RWPE1 (cell line): Measurements from ENCODE around the gene C20orf173.

Experiments
- CTCF ChIA-PET: fragments of 350-600 bp; sonication (Branson Sonifier 250); formaldehyde crosslinking; extraction: SDS; loops from one replicate; lab custom pipeline; 2021; lab: Yijun Ruan, JAX
- POLR2A ChIA-PET: fragments of 400-600 bp; formaldehyde crosslinking; extraction: SDS; loops from one replicate; lab custom pipeline; 2020; ENCODE audit warnings: antibody characterized with exemption; ENCODE audit not compliant: low non-redundant PET; lab: Yijun Ruan, JAX
- DNase-seq: peaks from one replicate; pipeline ENCODE4 v3.0.0; 2012; ENCODE audit warnings: low spot score
- H3K27ac ChIP-seq: fragments of 450-650 bp; 2 replicates; pipeline ENCODE4 v1.5.1; 2017
- CTCF ChIP-seq: fragments of 450-650 bp; conservative IDR thresholded peaks from 2 replicates; pipeline ENCODE4 v1.5.1; 2017; ENCODE audit warnings: low read depth, mild to moderate bottlenecking

Gene C20orf173

GRCh38 chr20:35492352-35492751 is 37.1 kb downstream of the C20orf173 start:
- DNase-seq: no peak
- ChIA-PET CTCF (no interaction called here), POLR2A (no interaction called here)
- no peak overlapping the region for H3K27ac ChIP-seq
- no peak for TF ChIP-seq CTCF

GRCh38 chr20:35491823-35492222 is 37.6 kb downstream of the C20orf173 start:
- CTCF ChIA-PET: no interaction called here
- no peak for DNase-seq
- POLR2A ChIA-PET: no interaction called here
- H3K27ac ChIP-seq: no peak overlapping the region
- TF ChIP-seq CTCF: no peak

- POLR2A ChIA-PET: no interaction called here
- no peak for DNase-seq
- no peak for TF ChIP-seq CTCF
- H3K27ac ChIP-seq: no peak overlapping the region
- CTCF ChIA-PET: interaction anchor here (0.6 to 0.8 kb wide), 2 partner anchors 18 to 410 kb away, joined by 3 read pairs; no protein-coding TSS in a partner anchor
Observed at GRCh38 chr20:35490736-35491181, 38.7 kb downstream of the C20orf173 start.

GRCh38 chr20:35489717-35490116 is 39.7 kb downstream of the C20orf173 start:
- ChIA-PET CTCF (interaction anchor here (0.6 to 1.5 kb wide), 2 partner anchors 8 to 381 kb away, joined by 3 read pairs; no protein-coding TSS in a partner anchor), POLR2A (no interaction called here)
- TF ChIP-seq CTCF: no peak
- H3K27ac ChIP-seq: no peak overlapping the region
- no peak for DNase-seq

GRCh38 chr20:35487479-35487878 is 42.0 kb downstream of the C20orf173 start:
- ChIA-PET POLR2A (no interaction called here), CTCF (no interaction called here)
- TF ChIP-seq CTCF: no peak

GRCh38 chr20:35479798-35480197 is 49.7 kb downstream of the C20orf173 start:
- DNase-seq: no peak
- H3K27ac ChIP-seq: no peak overlapping the region
- ChIA-PET POLR2A (no interaction called here), CTCF (interaction anchor here (0.6 to 1.4 kb wide), 2 partner anchors 17 to 187 kb away, joined by 5 to 6 read pairs; no protein-coding TSS in a partner anchor)
- no peak for TF ChIP-seq CTCF

More at GRCh38 chr20:35487479-35487878, 42.0 kb downstream of the C20orf173 start:
- no peak overlapping the region for H3K27ac ChIP-seq
- DNase-seq: no peak
